GM19239 (cell line): ENCODE data around the gene ZNF780A.
"Not testable (repeated sequence)": the region's sequence is repeated elsewhere in the genome, so short reads cannot be mapped to it uniquely, and the experiment has no call there.

Source experiments
- DNase-seq: peaks from one replicate; pipeline ENCODE4 v3.0.0; 2011; ENCODE audit warnings: low spot score; ENCODE audit not compliant: insufficient read length
- FAIRE-seq: peaks from 2 replicates; lab custom pipeline; 2011; peaks lifted over from hg19 to GRCh38; lab: Jason Lieb, UNC

Gene ZNF780A

GRCh38 chr19:40088299-40089047, 2.3 kb downstream of the ZNF780A start:
- FAIRE-seq (no peak), DNase-seq (no peak)

GRCh38 chr19:40084948-40085347, 5.8 kb downstream of the ZNF780A start:
- no peak for FAIRE-seq
- no peak for DNase-seq

GRCh38 chr19:40081411-40081810, 9.3 kb downstream of the ZNF780A start:
- no peak for FAIRE-seq
- DNase-seq = no peak

- FAIRE-seq (no peak), DNase-seq (no peak)
Observed at GRCh38 chr19:40080289-40080688, 10.5 kb downstream of the ZNF780A start.

GRCh38 chr19:40078377-40078776, 12.4 kb downstream of the ZNF780A start:
- FAIRE-seq = no peak
- DNase-seq = no peak

- DNase-seq (no peak), FAIRE-seq (no peak)
Observed at GRCh38 chr19:40070058-40070457, 20.7 kb downstream of the ZNF780A start.

GRCh38 chr19:40059624-40060023, 31.1 kb downstream of the ZNF780A start:
- DNase-seq = no peak
- FAIRE-seq = no peak

- FAIRE-seq (no peak), DNase-seq (no peak)
Observed at GRCh38 chr19:40057166-40057565, 33.6 kb downstream of the ZNF780A start.

- FAIRE-seq = no peak
Observed at GRCh38 chr19:40056505-40056904, 34.2 kb downstream of the ZNF780A start.

GRCh38 chr19:40055832-40056504, 34.8 kb downstream of the ZNF780A start, which contains the start of gene ZNF780B:
TSS of gene ZNF780B (minus strand) at chr19:40056231. CDS start at chr19:40050332, 5,899 bp downstream.
- FAIRE-seq (peak; percentile 100), DNase-seq (peak; percentile 58)

More at GRCh38 chr19:40056505-40056904, 34.2 kb downstream of the ZNF780A start:
- no peak for DNase-seq

- no peak for DNase-seq
- peak; percentile 45 for FAIRE-seq
Observed at GRCh38 chr19:40055049-40055448, 35.7 kb downstream of the ZNF780A start.

- FAIRE-seq = no peak
- no peak for DNase-seq
Observed at GRCh38 chr19:40054632-40055031, 36.1 kb downstream of the ZNF780A start.

GRCh38 chr19:40053491-40053890, 37.3 kb downstream of the ZNF780A start:
- no peak for DNase-seq
- FAIRE-seq = no peak

GRCh38 chr19:40041718-40042117, 49.0 kb downstream of the ZNF780A start:
- not testable (repeated sequence) for DNase-seq, FAIRE-seq

GRCh38 chr19:40038047-40038446, 52.7 kb downstream of the ZNF780A start:
- DNase-seq, FAIRE-seq: not testable (repeated sequence)

GRCh38 chr19:40035996-40036395, 54.7 kb downstream of the ZNF780A start:
- FAIRE-seq (no peak), DNase-seq (no peak)

- DNase-seq = no peak
- no peak for FAIRE-seq
Observed at GRCh38 chr19:40033989-40034560, 56.7 kb downstream of the ZNF780A start.

- FAIRE-seq = no peak
Observed at GRCh38 chr19:40026597-40026970, 64.2 kb downstream of the ZNF780A start.

GRCh38 chr19:40025938-40026596, 64.7 kb downstream of the ZNF780A start:
- FAIRE-seq = no peak
- DNase-seq = no peak

More at GRCh38 chr19:40026597-40026970, 64.2 kb downstream of the ZNF780A start:
- no peak for DNase-seq

- DNase-seq (no peak), FAIRE-seq (no peak)
Observed at GRCh38 chr19:40023969-40024368, 66.8 kb downstream of the ZNF780A start.
